HG03575 (cell line): ENCODE data around the gene MEN1.
"Not testable (repeated sequence)": the region's sequence is repeated elsewhere in the genome, so short reads cannot be mapped to it uniquely, and the experiment has no call there.

Source experiments
- ATAC-seq: cut with Tn5 transposase; IDR thresholded peaks from one replicate; pipeline ENCODE4 v1.9.1; 2021; ENCODE audit not compliant: unreplicated experiment, insufficient number of reproducible peaks, low FRiP score; ENCODE audit errors: extremely low read depth

The MEN1 gene

GRCh38 chr11:64834723-64835615 lies 24.6 kb upstream of the MEN1 start:
- no peak for ATAC-seq

DNA sequence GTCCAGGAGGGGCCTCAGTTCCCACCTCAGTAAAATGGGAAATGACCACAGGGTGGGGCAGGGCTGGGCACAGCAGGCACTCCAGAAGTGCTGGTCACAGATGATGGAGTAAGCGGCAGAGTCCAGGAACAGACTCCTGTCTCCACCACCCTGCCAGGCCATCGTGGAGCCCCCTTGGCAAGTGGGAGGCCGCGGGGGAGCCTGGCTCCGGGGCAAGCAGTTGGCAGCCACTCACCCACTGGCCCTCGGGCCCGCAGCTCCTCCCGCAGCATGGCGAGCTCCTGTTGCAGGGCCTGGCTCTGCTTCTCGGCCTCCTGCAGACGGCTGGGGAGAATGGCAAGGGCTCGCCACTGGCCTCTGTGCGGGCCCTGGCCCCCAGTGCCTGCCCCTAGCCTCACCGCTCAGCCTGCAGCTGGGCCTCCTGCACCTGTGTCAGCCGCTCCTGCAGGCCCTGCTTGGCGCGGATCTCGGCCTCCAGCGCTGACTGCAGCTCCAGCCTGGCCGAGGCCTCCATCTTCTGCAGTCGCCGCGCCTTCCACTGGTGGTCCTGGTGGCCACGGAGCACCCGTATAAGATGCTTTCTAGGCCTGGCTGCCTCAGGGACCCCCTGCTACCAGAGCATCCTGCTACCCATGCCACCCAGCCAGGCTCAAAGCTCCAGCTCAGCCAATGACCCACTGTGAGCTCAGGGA lies 23.8 kb upstream of the MEN1 start:
- no peak for ATAC-seq

- no peak for ATAC-seq
Observed at GRCh38 chr11:64833509-64833908, 23.2 kb upstream of the MEN1 start.

- no peak for ATAC-seq
Observed at GRCh38 chr11:64833198-64833502, 22.8 kb upstream of the MEN1 start.

- ATAC-seq: no peak
Observed at GRCh38 chr11:64832467-64833197, 22.3 kb upstream of the MEN1 start.

DNA sequence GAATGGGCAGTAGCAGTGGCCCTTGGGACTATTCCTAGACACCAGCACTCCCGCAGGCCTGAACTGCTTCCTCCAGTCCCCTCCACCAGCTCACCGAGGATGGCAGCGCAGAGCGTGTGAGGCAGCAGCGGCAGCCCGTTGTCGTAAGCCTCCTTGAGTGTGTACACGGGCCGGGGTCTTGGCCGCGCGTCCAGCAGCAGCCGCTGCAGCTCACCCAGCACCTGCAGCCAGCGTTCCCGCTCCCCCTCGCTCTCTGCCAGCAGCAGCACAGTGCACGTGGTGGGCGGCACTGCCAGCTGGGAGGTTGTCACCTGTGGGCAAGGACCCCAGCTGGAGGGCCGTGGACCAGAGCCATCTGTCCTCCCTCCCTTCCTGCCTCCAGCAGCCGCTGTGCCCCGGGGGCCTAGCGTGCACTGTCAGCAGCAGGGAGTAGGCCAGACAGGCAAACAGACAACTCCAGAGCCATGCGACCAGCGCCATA lies 21.1 kb upstream of the MEN1 start:
- no peak for ATAC-seq

GRCh38 chr11:64829536-64830251 lies 19.3 kb upstream of the MEN1 start:
- ATAC-seq: no peak

- ATAC-seq: no peak
Observed at GRCh38 chr11:64827451-64827839, 17.1 kb upstream of the MEN1 start.

DNA sequence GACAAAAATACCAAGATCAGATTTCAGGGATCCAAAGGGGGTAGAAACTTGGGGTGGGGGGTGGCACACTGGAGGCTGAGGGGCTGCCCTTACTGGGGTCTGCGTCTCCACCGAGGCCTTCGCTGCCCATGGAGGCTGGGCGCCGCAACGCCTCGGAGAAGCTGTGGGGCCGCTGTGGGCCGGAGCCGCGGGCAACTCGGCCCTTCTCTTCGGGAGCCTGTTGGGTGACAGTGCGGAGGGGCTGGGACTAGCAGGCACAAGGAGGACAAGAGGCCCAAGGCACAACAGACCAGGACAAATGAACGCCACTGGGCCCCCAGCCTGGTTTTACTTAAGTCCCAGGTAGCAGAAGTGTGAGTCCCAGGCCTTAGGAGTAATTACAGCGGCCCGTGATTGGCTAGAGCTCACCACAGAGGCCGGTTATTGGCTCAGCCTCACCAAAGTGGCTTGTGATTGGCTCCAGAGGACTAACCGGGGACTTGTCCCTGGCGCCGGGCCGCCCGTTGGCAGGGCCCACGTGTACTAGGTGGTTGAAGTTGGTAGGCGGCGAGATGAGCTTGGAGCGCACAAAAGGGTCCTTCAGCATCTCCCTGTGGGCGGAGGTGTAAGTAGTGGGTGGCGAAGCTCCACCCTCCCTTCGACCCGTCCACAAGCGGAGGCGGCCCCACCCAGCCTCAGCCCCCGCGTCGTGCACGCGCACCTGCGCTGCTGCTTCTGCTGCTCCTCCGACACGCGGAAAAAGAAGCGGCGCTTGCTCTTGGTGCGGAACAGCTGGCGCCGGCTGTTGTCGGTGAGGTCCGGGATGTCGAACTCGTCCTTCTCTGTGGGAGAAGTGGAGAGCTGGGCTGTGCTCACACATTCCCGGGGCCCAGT lies 16.5 kb upstream of the MEN1 start:
- no peak for ATAC-seq

DNA sequence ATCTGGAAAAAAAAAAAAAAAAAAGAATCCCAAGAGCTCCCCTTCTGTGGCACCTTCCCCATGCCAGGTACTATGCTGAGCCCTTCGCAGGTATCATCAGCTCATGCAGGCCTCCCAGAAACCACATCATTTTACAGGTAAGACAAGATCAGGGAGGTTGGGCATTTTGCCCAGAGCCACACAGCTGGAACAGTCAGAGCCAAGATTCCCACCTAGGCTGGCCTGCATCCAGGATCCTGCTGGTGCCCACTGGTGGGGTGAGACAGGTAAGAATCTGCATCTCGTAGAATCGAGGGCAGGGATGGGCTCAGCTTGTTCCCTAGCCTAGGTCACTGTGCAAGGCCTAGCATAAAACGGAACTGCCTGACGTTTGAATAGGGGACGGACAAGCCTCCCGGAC lies 15.7 kb upstream of the MEN1 start:
- ATAC-seq: no peak

- no peak for ATAC-seq
Observed at GRCh38 chr11:64823568-64824119, 13.3 kb upstream of the MEN1 start.

- no peak for ATAC-seq
Observed at GRCh38 chr11:64817476-64817875, 7.1 kb upstream of the MEN1 start.

GRCh38 chr11:64815433-64815832 lies 5.1 kb upstream of the MEN1 start:
- ATAC-seq: not testable (repeated sequence)

GRCh38 chr11:64814712-64815187 lies 4.4 kb upstream of the MEN1 start:
- no peak for ATAC-seq

- ATAC-seq: no peak
Observed at GRCh38 chr11:64813826-64814225, 3.5 kb upstream of the MEN1 start.

GRCh38 chr11:64810891-64811272 lies 531 bp upstream of the MEN1 start:
- ATAC-seq: no peak

- ATAC-seq: no peak
Observed at GRCh38 chr11:64809781-64810241, 540 bp downstream of the MEN1 start.

- ATAC-seq: no peak
Observed at GRCh38 chr11:64805481-64805880, 4.9 kb downstream of the MEN1 start.
